Kidney (tissue), 14 donors: Measurements from ENCODE around the gene BCAS3. TPM values are rescaled to one million over a fixed set of nuclear protein-coding genes. Genes with fewer than 3 reads are reported as not detected.
A peak's percentile ranks its signal among the peaks of the same experiment; 100 is the strongest.

Experiments used
- DNase-seq, 5 donors: peaks; one replicate each; pipeline ENCODE4 v3.0.0-alpha.2; 2013 to 2020
- FAIRE-seq: peaks from 2 replicates; lab custom pipeline; 2012; peaks lifted over from hg19 to GRCh38; lab: Jason Lieb, UNC
- H3K27ac ChIP-seq, 2 donors: one replicate each; pipeline ENCODE4 v1.7.0; 2013; ENCODE audit warnings: low read depth in 2 of 2, low read length in 2 of 2, inconsistent platforms in 1 of 2
- H3K27me3 ChIP-seq: one replicate; pipeline ENCODE4 v1.7.1; 2013; ENCODE audit warnings: low read length, inconsistent platforms; ENCODE audit not compliant: control insufficient read depth, insufficient read depth
- H3K36me3 ChIP-seq, 3 donors: one replicate each; pipeline versions ENCODE4 v1.7.0 to v1.7.1; 2013; ENCODE audit warnings: low read length in 3 of 3, control low read depth in 1 of 3, inconsistent platforms in 1 of 3; ENCODE audit not compliant: insufficient read depth in 3 of 3, control insufficient read depth in 2 of 3
- H3K4me1 ChIP-seq, 3 donors: one replicate each; pipeline versions ENCODE4 v1.7.0 to v1.7.1; 2013; ENCODE audit warnings: low read length in 3 of 3, inconsistent platforms in 1 of 3, low read depth in 1 of 3; ENCODE audit not compliant: control insufficient read depth in 2 of 3, insufficient read depth in 2 of 3
- H3K4me3 ChIP-seq, 3 donors: one replicate each; pipeline versions ENCODE4 v1.7.0 to v1.8.1; 2013; ENCODE audit warnings: low read length in 3 of 3, control low read depth in 1 of 3, inconsistent platforms in 1 of 3
- H3K9ac ChIP-seq, 3 donors: one replicate each; pipeline versions ENCODE4 v1.7.0 to v1.7.1; 2013; ENCODE audit warnings: low read length in 3 of 3, control low read depth in 1 of 3, inconsistent platforms in 1 of 3
- H3K9me3 ChIP-seq, 3 donors: one replicate each; pipeline versions ENCODE4 v1.7.0 to v1.7.1; 2013; ENCODE audit warnings: low read length in 3 of 3, control low read depth in 1 of 3, inconsistent platforms in 1 of 3; ENCODE audit not compliant: control insufficient read depth in 2 of 3, insufficient read depth in 1 of 3
- intact Hi-C: fragments of 100-400 bp; cut with DNase I; formaldehyde crosslinking; loops from one replicate; pipeline ENCODE4 v1.11.1; 2022
- polyA plus RNA-seq: library from polyadenylated mRNA; stranded (reverse); fragments of 350-450 nt; fragmentation: Illumina TruSeq; extraction: RNeasy Lipid Tissue Mini Kit (QIAGEN cat#74804); gene quantifications from one replicate; pipeline ENCODE4 v1.2.3, GENCODE V29; 2014; ENCODE audit warnings: low read depth, low replicate concordance; ENCODE audit not compliant: insufficient read depth
- total RNA-seq: library from RNA; stranded (reverse); fragmentation: NEBNext Ultra II Directional; extraction: Animal tissue kit (Norgen Biotek cat#: 25700); gene quantifications from one replicate; pipeline ENCODE4 v1.2.1, GENCODE V29; 2021
- TF ChIP-seq, protein P1 (sequence below): IDR thresholded peaks from 3 replicates; pipeline ENCODE4 v1.5.1; 2012; ENCODE audit warnings: mild to moderate bottlenecking, moderate library complexity, borderline replicate concordance; ENCODE audit not compliant: insufficient read depth; ENCODE audit errors: extremely low read depth
- donor health status: control.
- donor health status: control.
- donor health status: control.
- donor health status: control.
- donor health status: control.
- donor health status: DM: yes; HTN: yes; CAD: no.
- donor health status: Normal renal cell carcinoma (clear cell type).

BCAS3 gene
- total and polyA plus RNA-seq, 2 donors from 2014 or later, result 18.3 to 44.1 TPM

DNA sequence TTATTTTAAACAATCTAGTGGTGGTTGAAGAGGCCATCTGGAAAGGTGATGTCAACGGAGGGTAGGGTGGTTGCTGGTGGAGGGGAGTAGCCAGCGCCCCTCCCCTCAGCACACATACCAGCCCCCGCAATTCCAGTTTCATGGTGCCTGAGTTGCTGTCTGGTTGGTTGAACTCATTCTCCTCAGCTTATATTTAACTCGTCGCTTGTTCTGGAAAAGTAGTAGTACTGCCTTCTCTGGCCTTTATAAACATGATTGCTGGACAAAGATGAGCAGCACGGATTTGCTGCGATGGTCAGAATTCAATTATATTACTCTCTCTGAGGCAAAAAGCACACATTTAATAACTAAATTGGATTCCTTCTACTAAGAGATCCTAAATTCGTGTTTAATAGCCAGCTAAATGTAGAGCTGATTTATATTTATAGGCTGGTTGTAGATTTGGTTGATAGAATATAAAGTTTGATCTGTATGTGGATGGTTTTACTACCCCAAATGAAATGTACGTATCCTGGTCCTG lies 484.0 kb downstream of the BCAS3 start:
- FAIRE-seq, result no peak
- TF ChIP-seq, protein P1, sequence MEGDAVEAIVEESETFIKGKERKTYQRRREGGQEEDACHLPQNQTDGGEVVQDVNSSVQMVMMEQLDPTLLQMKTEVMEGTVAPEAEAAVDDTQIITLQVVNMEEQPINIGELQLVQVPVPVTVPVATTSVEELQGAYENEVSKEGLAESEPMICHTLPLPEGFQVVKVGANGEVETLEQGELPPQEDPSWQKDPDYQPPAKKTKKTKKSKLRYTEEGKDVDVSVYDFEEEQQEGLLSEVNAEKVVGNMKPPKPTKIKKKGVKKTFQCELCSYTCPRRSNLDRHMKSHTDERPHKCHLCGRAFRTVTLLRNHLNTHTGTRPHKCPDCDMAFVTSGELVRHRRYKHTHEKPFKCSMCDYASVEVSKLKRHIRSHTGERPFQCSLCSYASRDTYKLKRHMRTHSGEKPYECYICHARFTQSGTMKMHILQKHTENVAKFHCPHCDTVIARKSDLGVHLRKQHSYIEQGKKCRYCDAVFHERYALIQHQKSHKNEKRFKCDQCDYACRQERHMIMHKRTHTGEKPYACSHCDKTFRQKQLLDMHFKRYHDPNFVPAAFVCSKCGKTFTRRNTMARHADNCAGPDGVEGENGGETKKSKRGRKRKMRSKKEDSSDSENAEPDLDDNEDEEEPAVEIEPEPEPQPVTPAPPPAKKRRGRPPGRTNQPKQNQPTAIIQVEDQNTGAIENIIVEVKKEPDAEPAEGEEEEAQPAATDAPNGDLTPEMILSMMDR, result no peak
- H3K4me3 ChIP-seq, result peak overlapping the region in 1 of 3 donors; percentile 40
- no peaks in the 10 kb centered on the region for H3K27me3 ChIP-seq
- peak overlapping the region; percentile 8 to 52 for H3K27ac ChIP-seq
- H3K9me3 ChIP-seq, result no peaks in the 10 kb centered on the region
- peak in 4 of 5 donors; percentile 66 to 87 (median 78) for DNase-seq
- no peaks in the 10 kb centered on the region for H3K36me3 ChIP-seq
- peaks cover 2 to 19% (median 5%) of the 10 kb centered on the region in 3 donors for H3K4me1 ChIP-seq
- H3K9ac ChIP-seq, result peak overlapping the region in 1 of 3 donors; percentile 10
- intact Hi-C loops, result no loop called here

DNA sequence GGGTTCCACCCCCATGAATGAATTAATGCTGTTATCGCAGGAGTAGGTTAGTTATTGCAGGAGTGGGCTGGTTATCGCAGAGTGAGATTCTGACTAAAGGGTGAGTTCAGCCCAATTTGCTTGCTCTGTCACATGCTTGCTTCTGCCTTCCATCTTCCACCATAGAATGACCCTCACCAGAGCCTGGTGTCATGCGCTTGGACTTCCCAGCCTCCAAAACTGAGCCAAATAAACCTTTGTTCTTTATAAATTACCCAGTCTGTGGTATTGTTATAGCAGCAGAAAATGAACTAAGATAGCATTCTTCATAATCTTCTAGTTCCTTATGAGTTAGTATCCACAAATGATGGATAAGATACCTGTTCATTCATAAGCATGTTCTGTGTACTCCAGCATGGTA lies 486.9 kb downstream of the BCAS3 start:
- TF ChIP-seq, protein P1, result no peak
- no peak overlapping the region for H3K9ac ChIP-seq
- no peaks in the 10 kb centered on the region for H3K36me3 ChIP-seq
- FAIRE-seq (no peak), DNase-seq (no peak)
- no peaks in the 10 kb centered on the region for H3K9me3 ChIP-seq
- H3K27me3 ChIP-seq, result no peaks in the 10 kb centered on the region
- H3K4me3 ChIP-seq, result no peak overlapping the region
- intact Hi-C loops, result no loop called here
- no peak overlapping the region for H3K27ac ChIP-seq
- peaks cover 2 to 14% (median 4%) of the 10 kb centered on the region in 3 donors for H3K4me1 ChIP-seq

DNA sequence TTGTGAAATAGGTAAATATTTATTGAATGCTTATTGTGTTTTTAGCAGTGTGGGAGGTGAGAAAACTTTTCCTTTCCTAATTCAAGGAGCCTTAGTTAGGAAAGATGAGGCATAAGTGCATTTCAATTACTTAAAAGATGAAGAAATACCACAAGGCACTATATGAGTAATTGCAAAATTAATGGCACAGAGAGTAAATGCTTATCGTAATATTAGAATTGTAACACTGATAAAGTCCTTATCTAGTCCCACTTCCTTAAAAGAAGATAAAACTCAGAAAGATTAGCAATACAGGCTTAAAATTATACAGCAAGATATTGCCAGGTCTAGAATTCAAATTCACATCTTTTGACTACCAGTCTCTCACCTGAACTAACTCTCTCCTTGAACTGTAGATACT lies 489.4 kb downstream of the BCAS3 start:
- intact Hi-C loops, result no loop called here
- Histone ChIP-seq H3K4me3 (no peak overlapping the region), H3K27ac (no peak overlapping the region), H3K27me3 (no peaks in the 10 kb centered on the region), H3K9me3 (no peaks in the 10 kb centered on the region), H3K9ac (no peak overlapping the region), H3K36me3 (no peaks in the 10 kb centered on the region), H3K4me1 (peaks cover 0 to 2% (median 0%) of the 10 kb centered on the region in 3 donors)
- DNase-seq (no peak), FAIRE-seq (no peak)
- TF ChIP-seq, protein P1, result no peak

DNA sequence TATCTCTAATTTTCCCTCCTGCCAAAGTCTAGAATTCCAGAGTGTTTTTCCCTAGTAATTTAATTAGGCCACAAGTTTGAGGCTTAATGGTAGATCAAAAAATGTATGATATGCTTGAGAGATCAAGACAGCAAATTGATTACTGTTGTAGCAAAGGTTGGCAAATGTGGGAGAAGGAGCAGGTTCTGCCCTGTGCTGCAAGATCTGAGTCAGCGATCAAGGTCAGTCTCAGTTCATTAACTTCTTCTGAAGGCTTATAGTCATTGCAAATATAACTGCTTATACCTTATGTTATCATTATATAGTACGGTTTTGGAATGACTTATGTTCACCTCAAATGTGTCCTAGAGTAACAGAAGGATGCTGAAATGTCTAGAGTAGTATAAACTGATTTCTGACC lies 490.9 kb downstream of the BCAS3 start:
- Histone ChIP-seq H3K27me3 (no peaks in the 10 kb centered on the region), H3K9ac (no peak overlapping the region), H3K9me3 (no peaks in the 10 kb centered on the region), H3K4me1 (no peaks in the 10 kb centered on the region), H3K27ac (no peak overlapping the region), H3K36me3 (no peaks in the 10 kb centered on the region), H3K4me3 (no peak overlapping the region)
- TF ChIP-seq, protein P1, result no peak
- intact Hi-C loops, result no loop called here
- peak; percentile 8 for FAIRE-seq
- DNase-seq, result peak in 2 of 5 donors; percentile 80 to 85
